GM19455 (cell line): ENCODE data around the gene FAM162A.
A peak's percentile ranks its signal among the peaks of the same experiment; 100 is the strongest.
"Not testable (repeated sequence)": the region's sequence is repeated elsewhere in the genome, so short reads cannot be mapped to it uniquely, and the experiment has no call there.

Source experiments
- ATAC-seq: cut with Tn5 transposase; IDR thresholded peaks from one replicate; pipeline ENCODE4 v1.9.1; 2021; ENCODE audit not compliant: unreplicated experiment

The FAM162A gene, protein sequence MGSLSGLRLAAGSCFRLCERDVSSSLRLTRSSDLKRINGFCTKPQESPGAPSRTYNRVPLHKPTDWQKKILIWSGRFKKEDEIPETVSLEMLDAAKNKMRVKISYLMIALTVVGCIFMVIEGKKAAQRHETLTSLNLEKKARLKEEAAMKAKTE

GRCh38 chr3:122383771-122384697 lies at the start of gene FAM162A:
Gene FAM162A (plus strand): TSS chr3:122384182. CDS start chr3:122384266, 84 bp downstream.
- peak; percentile 92 for ATAC-seq

DNA sequence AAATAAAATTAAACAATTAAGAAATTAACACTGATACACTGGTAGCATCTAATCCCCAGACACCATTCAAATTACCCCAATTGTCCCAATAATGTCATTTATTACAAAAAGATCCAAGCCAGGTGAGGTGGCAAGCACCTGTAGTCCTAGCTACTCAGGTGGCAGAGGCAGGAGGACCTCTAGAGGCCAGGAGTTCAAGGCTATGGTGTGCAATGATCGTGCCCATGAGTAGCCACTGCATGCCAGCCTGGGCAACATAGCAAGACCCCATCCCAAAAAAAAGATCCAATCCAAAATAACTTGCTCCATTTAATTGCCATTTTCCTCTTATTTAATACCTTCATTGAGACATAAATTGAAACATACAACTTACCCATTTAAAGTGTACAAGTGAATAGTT lies 41.2 kb upstream of the FAM162A start:
- ATAC-seq, result no peak

GRCh38 chr3:122343654-122344053 lies 40.3 kb upstream of the FAM162A start:
- ATAC-seq, result no peak

DNA sequence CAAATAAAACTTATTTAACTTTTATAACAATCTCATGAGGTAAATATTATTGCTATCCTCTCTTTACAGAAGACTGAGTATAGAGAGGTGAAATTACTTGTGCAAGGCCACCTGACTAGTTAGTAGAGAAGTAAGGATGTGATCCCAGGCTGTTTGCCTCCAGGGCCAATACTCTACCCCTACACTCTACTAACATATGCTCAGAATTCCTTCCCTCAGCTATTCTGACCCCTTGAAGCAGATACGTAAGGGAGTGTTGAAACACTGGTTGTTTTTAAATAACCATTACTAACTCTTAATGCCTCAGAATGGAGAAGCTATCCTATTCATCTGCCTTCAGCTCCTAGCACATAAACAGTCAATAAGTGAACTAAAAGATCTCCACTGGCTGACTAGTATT lies 34.8 kb upstream of the FAM162A start:
- ATAC-seq, result no peak

GRCh38 chr3:122350814-122351418 lies 33.1 kb upstream of the FAM162A start:
- no peak for ATAC-seq

DNA sequence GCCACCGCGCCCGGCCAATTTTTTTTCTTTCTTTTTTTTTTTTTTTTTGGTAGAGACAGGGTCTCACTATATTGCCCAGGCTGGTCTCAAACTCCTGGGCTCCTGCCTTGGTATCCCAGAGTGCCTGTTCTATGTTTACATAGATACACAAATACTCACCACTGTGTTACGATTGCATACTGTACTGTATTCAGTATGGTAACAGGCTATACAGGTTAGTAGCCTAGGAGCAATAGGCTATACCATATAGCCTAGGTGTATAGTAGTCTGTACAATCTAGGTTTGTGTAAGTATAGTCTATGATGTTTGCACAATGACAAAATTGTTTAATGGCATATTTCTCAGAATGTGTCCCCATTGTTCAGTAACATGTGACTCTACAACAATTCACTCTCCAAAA lies 32.4 kb upstream of the FAM162A start:
- no peak for ATAC-seq

DNA sequence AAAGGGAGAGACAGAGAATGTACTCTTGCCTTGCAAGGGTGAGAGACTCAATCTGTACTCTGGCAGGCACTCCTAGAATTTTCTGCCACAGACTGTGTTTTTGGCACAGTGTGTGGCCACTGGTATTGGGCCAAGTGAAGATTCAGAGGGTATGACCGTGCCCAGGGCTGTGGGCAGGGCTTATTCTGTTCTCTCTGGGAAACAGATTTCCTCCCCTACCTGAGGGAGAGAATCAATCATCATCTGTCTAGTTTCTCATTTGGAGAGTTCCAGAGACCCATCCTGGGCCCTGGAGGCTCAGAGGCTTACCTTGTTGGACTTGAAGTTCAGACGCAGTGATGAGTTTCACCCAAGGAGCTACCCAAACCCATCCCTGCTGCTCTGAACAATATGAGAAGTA lies 30.8 kb upstream of the FAM162A start:
- no peak for ATAC-seq

GRCh38 chr3:122353893-122354401 lies 30.0 kb upstream of the FAM162A start:
- no peak for ATAC-seq

- ATAC-seq, result no peak
These were observed 28.4 kb upstream of the FAM162A start for GRCh38 chr3:122355612-122356011.

DNA sequence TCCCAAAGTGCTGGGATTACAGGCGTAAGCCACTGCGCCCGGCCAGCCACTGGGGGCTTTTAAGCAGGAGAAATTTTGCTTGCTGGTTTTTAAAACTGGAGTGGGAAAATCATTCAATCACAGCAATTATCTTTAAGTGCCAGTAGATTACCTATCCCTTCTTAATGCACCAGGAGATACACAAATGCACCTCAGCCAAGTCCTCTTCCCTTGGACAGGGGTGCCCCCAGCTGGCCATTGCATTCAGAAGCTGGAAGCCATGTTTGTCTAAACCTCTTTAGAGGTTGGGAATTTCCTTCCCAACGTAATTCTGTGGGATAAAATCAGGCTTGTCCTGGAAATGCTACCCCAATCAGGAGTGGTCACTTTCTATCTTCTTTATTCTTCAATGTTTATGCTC lies 27.6 kb upstream of the FAM162A start:
- ATAC-seq, result no peak

- no peak for ATAC-seq
These were observed 25.9 kb upstream of the FAM162A start for GRCh38 chr3:122357828-122358702.

- ATAC-seq, result no peak
These were observed 25.3 kb upstream of the FAM162A start for GRCh38 chr3:122358703-122359032.

DNA sequence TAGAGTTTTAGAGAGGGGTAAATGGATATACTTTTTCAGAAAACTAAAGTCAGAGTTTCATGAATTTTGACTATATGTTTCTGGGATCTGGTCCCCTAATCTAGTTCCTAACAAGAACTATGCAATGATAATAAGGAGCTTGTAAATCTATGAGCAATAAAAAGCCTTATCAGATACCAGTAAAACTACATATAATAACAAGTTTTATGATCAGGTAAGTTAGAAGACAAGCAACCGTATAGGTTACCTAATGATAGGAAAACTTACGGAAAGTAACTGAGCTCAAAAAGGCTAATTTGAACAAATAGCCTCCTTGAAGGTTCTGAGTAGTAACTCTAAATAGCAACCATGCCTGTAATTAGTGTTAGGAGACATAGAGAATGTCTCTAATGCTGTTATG lies 22.0 kb upstream of the FAM162A start:
- ATAC-seq, result no peak

DNA sequence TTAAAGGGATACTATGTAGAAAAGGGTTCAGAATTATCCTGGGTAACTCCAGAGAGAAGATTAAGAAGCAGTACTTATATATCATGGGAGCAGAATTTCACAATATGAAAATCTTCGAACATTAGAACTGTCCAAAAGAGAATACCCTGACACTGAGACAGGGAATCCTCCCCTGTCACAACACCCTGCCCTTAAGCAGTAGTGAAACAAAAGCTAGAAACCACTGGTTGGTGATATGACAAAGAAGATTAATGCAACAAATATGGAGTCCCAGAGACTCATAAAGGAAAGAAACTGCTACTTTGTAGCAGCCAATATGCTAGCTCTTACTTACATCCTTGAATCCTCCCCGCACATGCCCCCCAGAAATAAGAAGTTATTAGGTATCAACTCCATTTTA lies 19.5 kb upstream of the FAM162A start:
- no peak for ATAC-seq

GRCh38 chr3:122365073-122365472 lies 18.9 kb upstream of the FAM162A start:
- no peak for ATAC-seq

GRCh38 chr3:122365582-122366378 lies 18.2 kb upstream of the FAM162A start:
- not testable (repeated sequence) for ATAC-seq

GRCh38 chr3:122366379-122366749 lies 17.6 kb upstream of the FAM162A start:
- ATAC-seq, result no peak

- no peak for ATAC-seq
These were observed 9.9 kb upstream of the FAM162A start for GRCh38 chr3:122374034-122374433.

DNA sequence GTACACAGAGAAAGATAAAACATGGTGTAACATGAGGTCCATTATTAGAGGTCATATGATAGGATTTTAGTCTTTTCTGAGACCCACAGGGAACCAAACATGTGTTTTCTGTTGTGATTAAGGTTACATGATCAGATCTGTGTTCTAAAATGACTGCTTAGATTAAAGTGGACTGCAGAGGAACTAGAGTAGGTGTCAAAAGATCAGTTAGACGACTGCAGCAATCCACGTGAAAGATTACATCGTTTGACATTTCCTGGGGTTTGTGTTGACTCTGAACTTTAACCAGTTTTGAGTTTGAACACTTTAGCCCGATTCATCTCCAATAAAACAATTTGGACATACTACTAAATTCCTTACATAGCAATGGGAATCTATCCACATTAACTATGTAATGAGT lies 6.0 kb upstream of the FAM162A start:
- no peak for ATAC-seq
